Glutamatergic neuron (in vitro differentiated cells): ENCODE results near the gene LZTFL1. TPM values are rescaled to one million over a fixed set of nuclear protein-coding genes. Genes with fewer than 3 reads are reported as not detected.

Source experiments
- DNase-seq: peaks from one replicate; pipeline ENCODE4 v3.0.0; 2022
- H3K27ac Mint-ChIP-seq: one replicate; pipeline ENCODE4 v1.8.0; 2020; ENCODE audit warnings: mild to moderate bottlenecking, mixed read lengths, inconsistent platforms; ENCODE audit not compliant: unreplicated experiment
- H3K27me3 Mint-ChIP-seq: one replicate; pipeline ENCODE4 v1.8.0; 2020; ENCODE audit warnings: mild to moderate bottlenecking, moderate library complexity, mixed read lengths, inconsistent platforms; ENCODE audit not compliant: unreplicated experiment
- H3K36me3 Mint-ChIP-seq: one replicate; pipeline ENCODE4 v1.8.0; 2020; ENCODE audit warnings: mild to moderate bottlenecking, mixed read lengths, inconsistent platforms; ENCODE audit not compliant: unreplicated experiment
- H3K4me1 Mint-ChIP-seq: one replicate; pipeline ENCODE4 v1.8.0; 2020; ENCODE audit warnings: mild to moderate bottlenecking, low read depth, mixed read lengths, inconsistent platforms; ENCODE audit not compliant: unreplicated experiment
- H3K4me3 Mint-ChIP-seq: one replicate; pipeline ENCODE4 v1.8.0; 2020; ENCODE audit warnings: mild to moderate bottlenecking, mixed read lengths, inconsistent platforms; ENCODE audit not compliant: unreplicated experiment
- H3K9me3 Mint-ChIP-seq: one replicate; pipeline ENCODE4 v1.8.0; 2020; ENCODE audit warnings: mild to moderate bottlenecking, moderate library complexity, mixed read lengths, inconsistent platforms; ENCODE audit not compliant: unreplicated experiment
- CTCF ChIP-seq: fragments of 200-600 bp; sonication (generic); IDR thresholded peaks from one replicate; pipeline ENCODE4 v1.5.0; 2021; ENCODE audit not compliant: partially characterized antibody, unreplicated experiment
- total RNA-seq: library from RNA; stranded (reverse); fragmentation: NEBNext Ultra II Directional; extraction: Animal tissue kit (Norgen Biotek cat#: 25700); gene quantifications from one replicate; pipeline ENCODE4 v1.2.1, GENCODE V29; 2021; ENCODE audit not compliant: unreplicated experiment

LZTFL1 gene
- total RNA-seq, 1 donor from 2014 or later = 5.9 TPM

GRCh38 chr3:45775571-45776300 is 66.2 kb downstream of the LZTFL1 start:
- no peaks in the 10 kb centered on the region for H3K4me1 Mint-ChIP-seq
- H3K9me3 Mint-ChIP-seq = peaks cover 2% of the 10 kb centered on the region
- peaks cover 6% of the 10 kb centered on the region for H3K27me3 Mint-ChIP-seq
- H3K27ac Mint-ChIP-seq = no peak overlapping the region
- no peak for TF ChIP-seq CTCF
- DNase-seq = no peak
- no peak overlapping the region for H3K4me3 Mint-ChIP-seq
- no peaks in the 10 kb centered on the region for H3K36me3 Mint-ChIP-seq

GRCh38 chr3:45774581-45775521 is 67.1 kb downstream of the LZTFL1 start:
- Mint-ChIP-seq H3K27ac (no peak overlapping the region), H3K36me3 (no peaks in the 10 kb centered on the region), H3K4me3 (no peak overlapping the region), H3K27me3 (peaks cover 6% of the 10 kb centered on the region), H3K9me3 (peaks cover 2% of the 10 kb centered on the region), H3K4me1 (no peaks in the 10 kb centered on the region)
- DNase-seq = no peak
- TF ChIP-seq CTCF = no peak

GRCh38 chr3:45773714-45774449 is 68.0 kb downstream of the LZTFL1 start:
- Mint-ChIP-seq H3K36me3 (no peaks in the 10 kb centered on the region), H3K4me3 (no peak overlapping the region), H3K9me3 (peaks cover 2% of the 10 kb centered on the region), H3K27me3 (peaks cover 6% of the 10 kb centered on the region), H3K27ac (no peak overlapping the region), H3K4me1 (no peaks in the 10 kb centered on the region)
- no peak for TF ChIP-seq CTCF
- DNase-seq = no peak

Other genes with a start within 250 kb of the LZTFL1 start
- 5.2 TPM for gene LIMD1, start 247.4 kb downstream of the LZTFL1 start, total RNA-seq
- 59.2 TPM for gene SACM1L, start 152.7 kb downstream of the LZTFL1 start, total RNA-seq
- not detected for gene SLC6A20, start 45.6 kb downstream of the LZTFL1 start, total RNA-seq
- not detected for gene CCR9, start 44.4 kb upstream of the LZTFL1 start, total RNA-seq
- gene CXCR6, start 101.3 kb upstream of the LZTFL1 start, total RNA-seq = not detected
- gene FYCO1, start 153.7 kb upstream of the LZTFL1 start, total RNA-seq = 3.8 TPM
- not detected for gene XCR1, start 185.4 kb upstream of the LZTFL1 start, total RNA-seq